Activated CD4-positive, alpha-beta T cell treated with anti-CD3 and anti-CD28 coated beads, Interleukin-2, amount 10 ng/mL, durations not matched to agents 24 days and 14 days (primary cell): ENCODE data around the gene L3MBTL2. TPM values are rescaled to one million over a fixed set of nuclear protein-coding genes. Genes with fewer than 3 reads are reported as not detected.
"Not testable (repeated sequence)": the region's sequence is repeated elsewhere in the genome, so short reads cannot be mapped to it uniquely, and the experiment has no call there.

Experiments used
- DNase-seq: peaks from one replicate; pipeline ENCODE4 v3.0.0; 2022
- H3K27ac Mint-ChIP-seq: one replicate; pipeline ENCODE4 v1.8.0; 2022; ENCODE audit warnings: mild to moderate bottlenecking, mixed read lengths
- H3K27me3 Mint-ChIP-seq: one replicate; pipeline ENCODE4 v1.8.0; 2022; ENCODE audit warnings: mixed read lengths
- H3K36me3 Mint-ChIP-seq: one replicate; pipeline ENCODE4 v1.8.0; 2022; ENCODE audit warnings: low read depth, mild to moderate bottlenecking, mixed read lengths
- H3K4me1 Mint-ChIP-seq: one replicate; pipeline ENCODE4 v1.8.0; 2021; ENCODE audit warnings: mixed read lengths
- H3K4me3 Mint-ChIP-seq: one replicate; pipeline ENCODE4 v1.8.0; 2022; ENCODE audit warnings: mild to moderate bottlenecking, moderate library complexity, mixed read lengths
- H3K9me3 Mint-ChIP-seq: one replicate; pipeline ENCODE4 v1.8.0; 2021; ENCODE audit warnings: mixed read lengths
- intact Hi-C: fragments of 100-400 bp; cut with micrococcal nuclease; formaldehyde crosslinking; loops from one replicate; pipeline ENCODE4 v1.15.1; 2023
- total RNA-seq: library from RNA; stranded (reverse); gene quantifications from 2 replicates; pipeline ENCODE4 v1.2.3, GENCODE V29; 2022

L3MBTL2 gene
- 53.3 and 55.0 TPM in 2 replicates for total RNA-seq

- Mint-ChIP-seq H3K4me1 (peaks cover 20% of the 10 kb centered on the region), H3K27me3 (peaks cover 19% of the 10 kb centered on the region), H3K4me3 (peak within 1 kb of the TSS; percentile 94), H3K9me3 (no peaks in the 10 kb centered on the region), H3K27ac (peak within 1 kb of the TSS; percentile 94), H3K36me3 (peaks cover 21% of the 10 kb centered on the region)
- intact Hi-C loops, result loop anchor here (1.0 to 2.0 kb wide), 4 partner anchors 80 to 348 kb away; partner anchors contain the start of genes RBX1, ST13 and XPNPEP3
- DNase-seq, result peak; percentile 100
Observed at GRCh38 chr22:41204992-41205900, at the start of gene L3MBTL2. TSS of gene L3MBTL2 (plus strand) at chr22:41205312. CDS start at chr22:41205363, 51 bp downstream.

- no peak for DNase-seq
- no peaks in the 10 kb centered on the region for H3K9me3 Mint-ChIP-seq
- H3K27ac Mint-ChIP-seq, result no peak overlapping the region
- no peaks in the 10 kb centered on the region for H3K27me3 Mint-ChIP-seq
- peaks cover 77% of the 10 kb centered on the region for H3K36me3 Mint-ChIP-seq
- intact Hi-C loops, result no loop called here
- peaks cover 2% of the 10 kb centered on the region for H3K4me1 Mint-ChIP-seq
- H3K4me3 Mint-ChIP-seq, result no peak overlapping the region
Observed at GRCh38 chr22:41157083-41157482, 48.0 kb upstream of the L3MBTL2 start.

- Mint-ChIP-seq H3K27ac (no peak overlapping the region), H3K9me3 (no peaks in the 10 kb centered on the region), H3K27me3 (no peaks in the 10 kb centered on the region), H3K36me3 (peaks cover 64% of the 10 kb centered on the region), H3K4me3 (no peak overlapping the region), H3K4me1 (no peaks in the 10 kb centered on the region)
- intact Hi-C loops, result no loop called here
- DNase-seq, result no peak
Observed at GRCh38 chr22:41169157-41169556, 36.0 kb upstream of the L3MBTL2 start.

- no peak overlapping the region for H3K4me3 Mint-ChIP-seq
- H3K9me3 Mint-ChIP-seq, result no peaks in the 10 kb centered on the region
- H3K27me3 Mint-ChIP-seq, result no peaks in the 10 kb centered on the region
- H3K36me3 Mint-ChIP-seq, result peaks cover 72% of the 10 kb centered on the region
- H3K4me1 Mint-ChIP-seq, result peaks cover 6% of the 10 kb centered on the region
- no peak for DNase-seq
- intact Hi-C loops, result no loop called here
- no peak overlapping the region for H3K27ac Mint-ChIP-seq
Observed at GRCh38 chr22:41171996-41172395, 33.1 kb upstream of the L3MBTL2 start.

- no peaks in the 10 kb centered on the region for H3K27me3 Mint-ChIP-seq
- H3K27ac Mint-ChIP-seq, result no peak overlapping the region
- peaks cover 9% of the 10 kb centered on the region for H3K4me1 Mint-ChIP-seq
- no peak for DNase-seq
- H3K36me3 Mint-ChIP-seq, result peaks cover 67% of the 10 kb centered on the region
- intact Hi-C loops, result no loop called here
- H3K9me3 Mint-ChIP-seq, result no peaks in the 10 kb centered on the region
- H3K4me3 Mint-ChIP-seq, result no peak overlapping the region
Observed at GRCh38 chr22:41175546-41175945, 29.6 kb upstream of the L3MBTL2 start.

GRCh38 chr22:41177040-41177621 lies 28.0 kb upstream of the L3MBTL2 start:
- no peak overlapping the region for H3K27ac Mint-ChIP-seq
- H3K27me3 Mint-ChIP-seq, result no peaks in the 10 kb centered on the region
- no peak for DNase-seq
- no peak overlapping the region for H3K4me3 Mint-ChIP-seq
- H3K36me3 Mint-ChIP-seq, result peaks cover 63% of the 10 kb centered on the region
- H3K4me1 Mint-ChIP-seq, result peaks cover 11% of the 10 kb centered on the region
- intact Hi-C loops, result no loop called here
- H3K9me3 Mint-ChIP-seq, result no peaks in the 10 kb centered on the region

- Mint-ChIP-seq H3K36me3 (peaks cover 59% of the 10 kb centered on the region), H3K27me3 (no peaks in the 10 kb centered on the region), H3K4me3 (no peak overlapping the region), H3K4me1 (peaks cover 11% of the 10 kb centered on the region), H3K9me3 (no peaks in the 10 kb centered on the region), H3K27ac (no peak overlapping the region)
- DNase-seq, result no peak
- intact Hi-C loops, result no loop called here
Observed at GRCh38 chr22:41177622-41178424, 27.3 kb upstream of the L3MBTL2 start.

- intact Hi-C loops, result no loop called here
- H3K9me3 Mint-ChIP-seq, result no peaks in the 10 kb centered on the region
- no peak for DNase-seq
- H3K4me1 Mint-ChIP-seq, result peaks cover 11% of the 10 kb centered on the region
- H3K27me3 Mint-ChIP-seq, result no peaks in the 10 kb centered on the region
- peaks cover 52% of the 10 kb centered on the region for H3K36me3 Mint-ChIP-seq
- H3K4me3 Mint-ChIP-seq, result no peak overlapping the region
- no peak overlapping the region for H3K27ac Mint-ChIP-seq
Observed at GRCh38 chr22:41178425-41178975, 26.6 kb upstream of the L3MBTL2 start.

- intact Hi-C loops, H3K27me3 Mint-ChIP-seq, H3K4me3 Mint-ChIP-seq, H3K9me3 Mint-ChIP-seq, DNase-seq, H3K27ac Mint-ChIP-seq: not testable (repeated sequence)
- Mint-ChIP-seq H3K4me1 (peaks cover 11% of the 10 kb centered on the region), H3K36me3 (peaks cover 38% of the 10 kb centered on the region)
Observed at GRCh38 chr22:41180362-41180761, 24.8 kb upstream of the L3MBTL2 start.

- Mint-ChIP-seq H3K9me3 (no peaks in the 10 kb centered on the region), H3K4me1 (peaks cover 7% of the 10 kb centered on the region), H3K27ac (no peak overlapping the region), H3K4me3 (no peak overlapping the region), H3K36me3 (peaks cover 33% of the 10 kb centered on the region), H3K27me3 (no peaks in the 10 kb centered on the region)
- intact Hi-C loops, result no loop called here
- no peak for DNase-seq
Observed at GRCh38 chr22:41180926-41181325, 24.2 kb upstream of the L3MBTL2 start.

- Mint-ChIP-seq H3K4me1 (peaks cover 5% of the 10 kb centered on the region), H3K27me3 (no peaks in the 10 kb centered on the region), H3K9me3 (no peaks in the 10 kb centered on the region), H3K27ac (no peak overlapping the region), H3K4me3 (no peak overlapping the region), H3K36me3 (peaks cover 27% of the 10 kb centered on the region)
- intact Hi-C loops, result no loop called here
- DNase-seq, result no peak
Observed at GRCh38 chr22:41181349-41182241, 23.5 kb upstream of the L3MBTL2 start.

- no peak overlapping the region for H3K27ac Mint-ChIP-seq
- intact Hi-C loops, result no loop called here
- peaks cover 9% of the 10 kb centered on the region for H3K36me3 Mint-ChIP-seq
- peaks cover 2% of the 10 kb centered on the region for H3K4me1 Mint-ChIP-seq
- no peak overlapping the region for H3K4me3 Mint-ChIP-seq
- no peak for DNase-seq
- H3K27me3 Mint-ChIP-seq, result no peaks in the 10 kb centered on the region
- no peaks in the 10 kb centered on the region for H3K9me3 Mint-ChIP-seq
Observed at GRCh38 chr22:41184679-41185078, 20.4 kb upstream of the L3MBTL2 start.

GRCh38 chr22:41191467-41191866 lies 13.6 kb upstream of the L3MBTL2 start:
- no peak overlapping the region for H3K4me3 Mint-ChIP-seq
- peaks cover 11% of the 10 kb centered on the region for H3K27me3 Mint-ChIP-seq
- no peaks in the 10 kb centered on the region for H3K9me3 Mint-ChIP-seq
- H3K4me1 Mint-ChIP-seq, result no peaks in the 10 kb centered on the region
- H3K36me3 Mint-ChIP-seq, result no peaks in the 10 kb centered on the region
- no peak for DNase-seq
- intact Hi-C loops, result no loop called here
- no peak overlapping the region for H3K27ac Mint-ChIP-seq
